H9 (cell line): ENCODE measurements around the gene LYZL6. TPM values are rescaled to one million over a fixed set of nuclear protein-coding genes. Genes with fewer than 3 reads are reported as not detected.

Experiments
- DNase-seq: peaks from one replicate; pipeline ENCODE4 v3.0.0-alpha.2; 2017
- H2AFZ ChIP-seq: one replicate; pipeline ENCODE4 v1.6.1; 2013; ENCODE audit warnings: mild to moderate bottlenecking, low read length, control low read depth, moderate library complexity
- H2AK5ac ChIP-seq: 2 replicates; pipeline ENCODE4 v1.6.1; 2013; ENCODE audit warnings: low read length, control low read depth, mixed read lengths; ENCODE audit not compliant: insufficient read length
- H2BK120ac ChIP-seq: one replicate; pipeline ENCODE4 v1.6.1; 2013; ENCODE audit warnings: low read depth, mild to moderate bottlenecking, low read length, control low read depth, inconsistent platforms; ENCODE audit not compliant: poor library complexity, severe bottlenecking
- H2BK12ac ChIP-seq: 2 replicates; pipeline ENCODE4 v1.6.1; 2013; ENCODE audit warnings: low read length, control low read depth, mixed read lengths, low read depth; ENCODE audit not compliant: insufficient read length
- H2BK15ac ChIP-seq: 2 replicates; pipeline ENCODE4 v1.6.1; 2013; ENCODE audit warnings: low read depth, low read length, control low read depth
- H2BK20ac ChIP-seq: one replicate; pipeline ENCODE4 v1.6.1; 2013; ENCODE audit warnings: low read depth, mild to moderate bottlenecking, low read length, control low read depth, inconsistent platforms; ENCODE audit not compliant: poor library complexity, severe bottlenecking
- H2BK5ac ChIP-seq: 2 replicates; pipeline ENCODE4 v1.6.1; 2013; ENCODE audit warnings: low read length, control low read depth, mixed read lengths; ENCODE audit not compliant: insufficient read length
- H3K14ac ChIP-seq: 2 replicates; pipeline ENCODE4 v1.6.1; 2013; ENCODE audit warnings: low read length, control low read depth; ENCODE audit not compliant: insufficient read depth
- H3K18ac ChIP-seq: 2 replicates; pipeline ENCODE4 v1.6.1; 2013; ENCODE audit warnings: low read depth, mild to moderate bottlenecking, mixed read lengths, low read length, control low read depth; ENCODE audit not compliant: insufficient read length
- H3K23ac ChIP-seq: 2 replicates; pipeline ENCODE4 v1.6.1; 2013; ENCODE audit warnings: low read length, control low read depth, mixed read lengths, low read depth; ENCODE audit not compliant: insufficient read length
- H3K23me2 ChIP-seq: 2 replicates; pipeline ENCODE4 v1.6.1; 2013; ENCODE audit warnings: low read depth, mild to moderate bottlenecking, mixed read lengths, low read length, control low read depth; ENCODE audit not compliant: insufficient read length, poor library complexity, severe bottlenecking
- H3K27ac ChIP-seq: 2 replicates; pipeline ENCODE4 v1.5.1; 2013; ENCODE audit warnings: low read length, control low read depth, mixed read lengths, low read depth; ENCODE audit not compliant: insufficient read length
- H3K27me3 ChIP-seq: 2 replicates; pipeline ENCODE4 v1.6.1; 2013; ENCODE audit warnings: low read length, control low read depth, inconsistent platforms; ENCODE audit not compliant: insufficient read depth
- H3K4ac ChIP-seq: 2 replicates; pipeline ENCODE4 v1.6.1; 2013; ENCODE audit warnings: low read depth, mild to moderate bottlenecking, control low read depth, inconsistent platforms, low read length, moderate library complexity
- H3K4me1 ChIP-seq: 2 replicates; pipeline ENCODE4 v1.6.1; 2013; ENCODE audit warnings: low read length, control low read depth, inconsistent platforms; ENCODE audit not compliant: insufficient read depth
- H3K4me2 ChIP-seq: 2 replicates; pipeline ENCODE4 v1.6.1; 2013; ENCODE audit warnings: low read length, control low read depth, mixed read lengths; ENCODE audit not compliant: insufficient read length, insufficient read depth
- H3K56ac ChIP-seq: 2 replicates; pipeline ENCODE4 v1.6.1; 2013; ENCODE audit warnings: low read depth, mild to moderate bottlenecking, mixed read lengths, low read length, control low read depth; ENCODE audit not compliant: insufficient read length
- H3K79me1 ChIP-seq: 2 replicates; pipeline ENCODE4 v1.6.1; 2013; ENCODE audit warnings: low read depth, mild to moderate bottlenecking, moderate library complexity, low read length, control low read depth, inconsistent platforms; ENCODE audit not compliant: insufficient read depth, poor library complexity, severe bottlenecking
- H3K79me2 ChIP-seq: 2 replicates; pipeline ENCODE4 v1.6.1; 2013; ENCODE audit warnings: low read length, control low read depth, inconsistent platforms; ENCODE audit not compliant: insufficient read depth
- H3K9ac ChIP-seq: 2 replicates; pipeline ENCODE4 v1.6.1; 2013; ENCODE audit warnings: low read length, control low read depth, mixed read lengths; ENCODE audit not compliant: insufficient read length; ENCODE audit errors: extremely low read depth
- H3K9me3 ChIP-seq: one replicate; pipeline ENCODE4 v1.6.1; 2013; ENCODE audit warnings: low read depth, low read length, inconsistent platforms; ENCODE audit not compliant: control insufficient read depth
- H3T11ph ChIP-seq: one replicate; pipeline ENCODE4 v1.6.1; 2013; ENCODE audit warnings: mild to moderate bottlenecking, low read length, control low read depth, inconsistent platforms
- H4K20me1 ChIP-seq: one replicate; pipeline ENCODE4 v1.6.1; 2013; ENCODE audit not compliant: control insufficient read depth, insufficient read length, insufficient read depth
- H4K5ac ChIP-seq: 2 replicates; pipeline ENCODE4 v1.6.1; 2013; ENCODE audit warnings: low read depth, mild to moderate bottlenecking, mixed read lengths, low read length, control low read depth; ENCODE audit not compliant: insufficient read length
- H4K8ac ChIP-seq: replicated peaks from 2 replicates; pipeline ENCODE4 v1.6.1; 2013; ENCODE audit warnings: low read length, control low read depth, mixed read lengths, low read depth; ENCODE audit not compliant: insufficient read length
- H4K91ac ChIP-seq: 2 replicates; pipeline ENCODE4 v1.6.1; 2013; ENCODE audit warnings: low read depth, mild to moderate bottlenecking, moderate library complexity, mixed read lengths, low read length, control low read depth; ENCODE audit not compliant: insufficient read length
- H3K27ac Mint-ChIP-seq, 3 experiments: 2 replicates in 2 of 3; 3 replicates in 1 of 3; pipeline ENCODE4 v1.8.0; 2020 to 2021; ENCODE audit warnings: mixed read lengths in 3 of 3, mild to moderate bottlenecking in 1 of 3, moderate library complexity in 1 of 3
- H3K27me3 Mint-ChIP-seq: 2 replicates; pipeline ENCODE4 v1.8.0; 2021; ENCODE audit warnings: low read depth, mild to moderate bottlenecking, moderate library complexity, mixed read lengths
- H3K36me3 Mint-ChIP-seq, 3 experiments: 2 replicates in 2 of 3; 3 replicates in 1 of 3; pipeline ENCODE4 v1.8.0; 2020 to 2021; ENCODE audit warnings: low read depth in 3 of 3, mixed read lengths in 3 of 3; ENCODE audit not compliant: insufficient read depth in 1 of 3
- H3K4me1 Mint-ChIP-seq, 2 experiments: 2 replicates each; pipeline ENCODE4 v1.8.0; 2020; ENCODE audit warnings: mixed read lengths in 2 of 2
- H3K4me3 Mint-ChIP-seq, 2 experiments: 2 replicates in 1 of 2; 3 replicates in 1 of 2; pipeline ENCODE4 v1.8.0; 2020 to 2021; ENCODE audit warnings: mild to moderate bottlenecking in 2 of 2, mixed read lengths in 2 of 2, moderate library complexity in 1 of 2
- H3K9me3 Mint-ChIP-seq, 2 experiments: 2 replicates in 1 of 2; 3 replicates in 1 of 2; pipeline ENCODE4 v1.8.0; 2020; ENCODE audit warnings: mild to moderate bottlenecking in 2 of 2, mixed read lengths in 2 of 2, moderate library complexity in 1 of 2
- CTCF ChIP-seq: fragments of 200-600 bp; sonication (generic); conservative IDR thresholded peaks from 3 replicates; pipeline ENCODE4 v1.8.0; 2021; ENCODE audit warnings: antibody characterized with exemption, mild to moderate bottlenecking
- WGBS: extraction: QIAGEN DNeasy Blood & Tissue Kit; methylation state at CpG from one replicate; pipeline ENCODE4 v1.1.7; 2013; ENCODE audit warnings: missing lambda C conversion rate, low lambda C conversion rate, mixed read lengths; ENCODE audit not compliant: insufficient read length; ENCODE audit errors: extremely low coverage; 5-methylcytosine and 5-hydroxymethylcytosine counted together
- total RNA-seq: library from RNA; stranded (reverse); gene quantifications from 2 replicates; pipeline ENCODE4 v1.2.1, GENCODE V29; 2021

Gene LYZL6
- total RNA-seq, 1 experiment from 2014 or later: not detected

- H4K91ac ChIP-seq: no peak overlapping the region
Observed at GRCh38 chr17:35912339-35912912, 31.1 kb downstream of the LYZL6 start.

More at GRCh38 chr17:35912339-35912912, 31.1 kb downstream of the LYZL6 start:
- H3K23ac ChIP-seq: no peak overlapping the region
- Mint-ChIP-seq H3K4me3 (no peak overlapping the region), H3K9me3 (peaks cover 17 to 59% of the 10 kb centered on the region in 2 experiments), H3K4me1 (no peaks in the 10 kb centered on the region), H3K27me3 (peaks cover 15% of the 10 kb centered on the region), H3K36me3 (peaks cover 3 to 16% (median 8%) of the 10 kb centered on the region in 3 experiments; a peak in 6 of 7 replicates), H3K27ac (no peak overlapping the region)
- H2BK120ac ChIP-seq: no peak overlapping the region
- no peak overlapping the region for H2BK15ac ChIP-seq
- H3K56ac ChIP-seq: no peak overlapping the region
- no peak overlapping the region for H3K18ac ChIP-seq
- no peaks in the 10 kb centered on the region for H3K79me1 ChIP-seq
- no peak overlapping the region for H2AFZ ChIP-seq
- no peak overlapping the region for H2BK5ac ChIP-seq
- no peak overlapping the region for H3T11ph ChIP-seq
- no peaks in the 10 kb centered on the region for H3K23me2 ChIP-seq
- no peaks in the 10 kb centered on the region for H4K20me1 ChIP-seq
- H2BK20ac ChIP-seq: no peak overlapping the region
- H3K14ac ChIP-seq: no peak overlapping the region
- TF ChIP-seq CTCF: no peak
- H3K4me2 ChIP-seq: no peak overlapping the region
- H3K9me3 ChIP-seq: no peaks in the 10 kb centered on the region
- DNase-seq: no peak
- no peaks in the 10 kb centered on the region for H3K4me1 ChIP-seq
- no peak overlapping the region for H2BK12ac ChIP-seq
- WGBS: no CpG with 5 or more reads among the region's 3 CpGs
- no peak overlapping the region for H4K8ac ChIP-seq
- H3K4ac ChIP-seq: no peak overlapping the region
- no peak overlapping the region for H4K5ac ChIP-seq
- no peaks in the 10 kb centered on the region for H3K27me3 ChIP-seq
- no peak overlapping the region for H3K27ac ChIP-seq
- H3K79me2 ChIP-seq: 0 out of 2 replicates have a peak, but pooled peaks cover 1% of the 10 kb centered on the region
- no peak overlapping the region for H3K9ac ChIP-seq
- H2AK5ac ChIP-seq: no peak overlapping the region
